IPS-NIHi11 (cell line): ENCODE data around the gene MYO5B.
"Not testable (repeated sequence)": the region's sequence is repeated elsewhere in the genome, so short reads cannot be mapped to it uniquely, and the experiment has no call there.

Experiments used
- DNase-seq: peaks from one replicate; pipeline ENCODE4 v3.0.0; 2012; ENCODE audit warnings: mixed read lengths, low spot score

The MYO5B gene

DNA sequence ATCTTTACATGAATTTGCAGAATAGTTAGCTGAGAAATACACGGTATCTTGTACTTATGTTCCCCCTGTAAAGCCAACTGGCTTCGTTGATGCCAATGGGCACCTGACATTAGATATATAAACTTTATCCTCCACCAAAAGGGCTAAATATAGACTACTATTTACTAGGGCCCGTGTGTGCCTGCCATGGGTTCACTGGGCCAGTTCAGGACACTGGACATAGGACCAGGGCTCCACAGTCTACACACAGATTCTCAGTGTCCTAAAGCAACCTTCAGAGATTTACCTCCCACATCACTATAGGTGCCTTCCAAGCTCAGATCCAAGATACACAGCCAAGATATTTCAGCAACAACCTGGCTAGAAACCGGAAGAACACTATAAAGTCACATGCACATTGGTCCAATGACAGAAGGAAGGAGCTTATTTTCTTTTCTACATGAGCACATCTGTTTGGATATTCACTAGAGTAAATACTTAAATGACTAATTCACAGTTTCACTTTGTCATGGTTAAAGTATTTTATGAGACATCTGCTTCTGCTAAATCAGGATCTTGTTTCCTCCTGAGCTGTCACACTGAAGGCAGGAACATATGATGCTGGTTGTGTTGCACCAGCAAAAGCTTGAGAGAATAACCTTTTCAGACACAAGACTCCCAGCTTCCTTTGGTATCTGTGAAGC lies 95.1 kb downstream of the MYO5B start:
- no peak for DNase-seq

GRCh38 chr18:50097702-50098101 lies 97.2 kb downstream of the MYO5B start:
- no peak for DNase-seq

GRCh38 chr18:50096766-50097435 lies 98.0 kb downstream of the MYO5B start:
- no peak for DNase-seq

DNA sequence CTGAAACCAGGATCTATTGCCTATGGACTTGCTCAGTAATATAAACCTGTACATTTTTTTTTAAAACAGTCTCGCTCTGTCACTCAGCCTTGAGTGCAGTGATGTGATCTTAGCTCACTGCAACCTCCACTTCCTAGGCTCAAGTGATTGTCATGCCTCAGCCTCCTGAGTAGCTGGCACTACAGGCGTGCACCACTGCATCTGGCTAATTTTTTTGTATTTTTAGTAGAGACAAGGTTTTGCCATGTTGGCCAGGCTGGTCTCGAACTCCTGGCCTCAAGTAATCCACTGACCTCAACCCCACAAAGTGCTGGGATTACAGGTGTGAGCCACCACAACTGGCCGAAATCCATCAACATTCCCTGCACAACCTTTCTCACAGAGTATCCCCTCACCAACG lies 100.2 kb downstream of the MYO5B start:
- DNase-seq: not testable (repeated sequence)

- no peak for DNase-seq
These were observed 100.7 kb downstream of the MYO5B start for GRCh38 chr18:50094221-50094773.

DNA sequence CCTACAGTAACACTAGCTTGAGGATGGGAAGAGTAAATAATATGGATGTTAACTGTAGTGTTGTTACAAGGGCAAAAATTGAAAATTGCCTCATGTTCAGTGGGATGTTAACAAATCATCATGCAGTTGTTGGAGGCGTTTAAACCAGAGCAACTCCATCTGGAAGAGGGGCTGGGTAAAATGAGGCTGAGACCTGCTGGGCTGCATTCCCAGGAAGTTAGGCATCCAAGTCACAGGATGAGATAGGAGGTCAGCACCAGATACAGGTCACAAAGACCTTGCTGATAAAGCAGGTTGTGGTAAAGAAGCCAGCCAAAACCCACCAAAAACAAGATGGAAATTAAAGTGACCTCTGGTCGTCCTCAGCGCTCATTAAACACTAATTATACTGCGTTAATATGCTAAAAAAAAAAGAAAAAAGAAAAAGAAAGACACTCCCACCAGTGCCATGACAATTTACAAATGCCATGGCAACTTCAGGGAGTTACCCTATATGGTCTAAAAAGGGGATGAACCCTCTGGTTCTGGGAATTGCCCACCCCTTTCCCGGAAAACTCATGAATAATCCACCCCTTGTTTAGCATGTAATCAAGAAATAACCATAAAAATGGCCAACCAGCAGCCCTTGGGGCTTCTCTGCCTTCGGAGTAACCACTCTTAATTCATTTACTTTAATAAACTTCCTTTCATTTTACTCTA lies 101.4 kb downstream of the MYO5B start:
- no peak for DNase-seq

DNA sequence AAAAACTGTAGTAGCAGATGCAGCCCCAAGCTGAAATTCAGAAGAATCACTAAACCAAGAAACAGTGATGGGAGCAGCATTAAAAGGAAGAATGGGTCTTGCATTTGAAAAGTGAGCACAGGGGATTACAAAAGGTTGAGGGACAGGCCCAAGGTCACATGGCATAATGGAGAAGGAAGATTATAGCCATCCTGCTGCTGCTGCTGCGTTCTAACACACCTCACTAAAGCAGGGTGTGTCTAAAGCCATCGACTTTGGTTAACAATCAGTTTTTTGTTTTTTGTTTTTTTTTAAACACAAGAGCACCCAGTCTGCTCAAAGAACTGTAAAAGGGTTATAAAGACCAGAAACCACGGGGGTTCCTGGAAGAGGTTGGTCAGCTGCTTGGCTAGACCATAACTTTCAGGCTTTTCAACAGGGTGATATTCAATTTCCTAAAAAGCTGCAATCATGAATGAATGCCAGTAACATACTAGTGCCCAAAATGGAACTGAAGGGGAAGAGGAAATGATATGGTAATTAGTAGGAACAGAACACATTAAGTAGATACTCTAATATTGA lies 102.6 kb downstream of the MYO5B start:
- peak; percentile 16 for DNase-seq

DNA sequence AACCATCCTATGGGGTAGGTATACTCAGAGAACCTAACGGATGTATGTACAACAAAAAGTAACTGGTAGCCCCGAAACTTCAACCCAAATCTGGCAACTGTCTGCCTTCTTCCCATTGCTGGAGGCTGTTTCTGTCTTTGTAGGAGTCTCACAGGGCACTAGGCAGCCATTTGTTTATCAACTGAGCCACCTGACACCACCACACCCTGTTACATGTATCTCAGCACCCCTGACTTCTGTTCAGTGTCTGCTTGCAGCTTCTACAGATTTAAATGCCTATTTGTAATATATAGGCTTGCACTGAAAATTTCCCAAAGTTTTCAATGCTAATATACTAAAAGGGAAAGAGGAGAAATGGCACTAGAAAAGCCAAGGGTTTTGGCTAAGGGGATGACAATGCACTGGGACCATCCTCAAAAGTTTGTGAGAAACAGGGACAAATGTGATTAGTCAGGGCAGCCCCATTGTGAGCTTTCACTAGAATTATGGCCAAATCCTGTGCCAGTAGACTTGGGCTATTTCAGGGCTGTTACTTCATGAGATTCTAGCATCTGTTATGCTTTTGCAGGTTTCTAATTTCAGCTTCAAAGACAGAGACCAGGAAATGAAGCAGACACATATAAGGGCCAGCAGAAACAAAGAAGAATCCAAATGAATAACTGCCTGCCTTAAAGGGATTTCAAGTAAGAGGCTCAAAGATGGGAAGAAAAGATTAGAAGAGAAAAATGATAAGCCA lies 103.3 kb downstream of the MYO5B start:
- DNase-seq: no peak

DNA sequence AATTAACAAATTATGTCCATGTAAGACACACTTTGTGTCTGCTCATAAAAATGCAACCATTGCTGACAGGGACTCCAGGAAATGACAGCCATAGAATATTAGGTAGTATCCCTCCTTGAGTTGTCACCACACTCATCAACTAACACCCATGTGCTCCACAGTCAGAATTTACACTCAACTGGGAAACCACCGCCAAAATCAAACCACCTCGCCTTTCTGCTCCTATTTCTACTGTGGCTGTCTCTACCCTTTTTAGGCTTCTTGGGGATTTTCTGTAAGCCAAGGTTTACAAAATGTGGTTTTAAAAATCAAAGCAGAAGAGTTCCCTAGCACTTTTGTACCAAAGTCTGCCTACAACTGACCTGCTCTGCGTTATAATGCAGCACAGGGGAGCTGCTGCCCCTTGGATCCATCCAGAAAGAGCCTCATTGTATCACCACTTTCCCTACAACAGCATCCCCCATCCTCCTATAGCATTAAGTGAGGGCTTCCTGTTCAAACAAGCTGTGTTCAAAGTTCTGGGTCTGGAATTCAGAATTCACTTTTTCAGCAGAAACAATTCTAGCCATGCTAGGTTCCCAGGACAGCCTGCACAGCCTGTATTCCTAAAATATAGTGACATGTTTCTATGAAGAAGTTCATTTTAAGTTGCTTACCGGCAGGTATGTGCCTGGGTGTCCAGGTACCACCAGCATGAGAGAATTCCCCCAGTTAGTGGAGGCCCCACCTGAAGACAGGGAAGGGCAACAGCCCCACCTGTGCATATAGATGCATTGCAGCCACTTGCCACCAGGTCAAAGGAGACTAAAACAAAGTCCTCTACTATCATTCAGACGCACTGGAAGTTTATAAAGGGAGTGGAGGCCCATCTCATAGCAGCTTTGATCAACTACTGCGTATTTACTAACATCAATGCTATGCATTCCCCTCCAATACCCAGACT lies 104.3 kb downstream of the MYO5B start:
- DNase-seq: no peak

GRCh38 chr18:50089702-50090101 lies 105.2 kb downstream of the MYO5B start:
- no peak for DNase-seq

GRCh38 chr18:50083708-50084107 lies 111.2 kb downstream of the MYO5B start:
- no peak for DNase-seq

- DNase-seq: no peak
These were observed 113.9 kb downstream of the MYO5B start for GRCh38 chr18:50080932-50081560.

DNA sequence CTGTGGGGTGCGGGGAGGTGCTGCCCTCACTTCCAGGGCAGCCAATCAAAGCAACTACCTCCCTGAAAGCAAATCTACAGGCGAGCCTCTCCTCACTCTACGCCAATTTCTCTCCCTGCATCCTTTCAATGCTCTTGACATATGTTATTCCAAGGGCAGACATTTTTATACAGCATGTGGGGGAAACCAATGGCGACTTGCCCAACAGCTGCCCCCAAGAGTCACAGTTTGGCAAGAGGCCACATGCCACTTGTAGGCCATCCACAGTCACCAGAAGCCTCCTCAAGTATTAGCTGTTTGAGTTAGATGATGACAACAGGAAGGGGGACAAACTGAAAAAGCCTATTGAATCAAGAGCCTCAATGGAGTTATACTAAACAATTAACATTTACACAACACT lies 114.6 kb downstream of the MYO5B start:
- DNase-seq: no peak

DNA sequence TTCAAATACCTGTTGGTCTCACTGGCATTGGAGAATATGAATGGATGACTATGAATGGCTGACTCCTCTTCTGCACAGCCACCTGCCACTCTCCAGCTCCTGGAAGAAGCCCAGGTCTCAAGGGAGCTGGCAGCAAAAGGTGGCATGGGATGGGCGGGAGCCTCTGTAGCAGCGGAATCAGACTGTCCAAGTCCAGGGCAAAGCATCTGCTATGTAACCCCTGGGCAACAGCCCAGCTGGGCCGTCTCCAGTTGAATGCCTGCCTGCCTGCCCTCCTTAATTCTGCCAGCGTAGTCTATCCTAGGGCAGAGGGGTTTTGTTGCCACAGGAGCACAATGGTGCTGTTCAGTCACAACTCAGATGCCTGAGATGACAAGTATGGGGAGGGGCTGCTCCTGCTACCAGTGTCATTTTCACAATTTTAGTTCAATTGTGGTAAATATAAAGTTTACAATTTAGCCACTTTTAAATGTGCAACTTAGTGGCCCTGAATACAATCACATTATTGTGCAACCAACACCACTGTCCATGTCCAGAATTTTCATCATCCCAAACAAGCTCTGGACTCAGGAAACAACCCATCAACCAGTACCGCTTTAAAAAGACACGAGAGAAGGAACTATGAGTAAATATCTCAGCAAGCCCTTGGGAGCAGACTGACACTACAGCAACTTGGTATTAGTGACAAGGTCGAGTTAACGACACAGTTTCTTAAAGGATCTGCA lies 115.2 kb downstream of the MYO5B start:
- no peak for DNase-seq

DNA sequence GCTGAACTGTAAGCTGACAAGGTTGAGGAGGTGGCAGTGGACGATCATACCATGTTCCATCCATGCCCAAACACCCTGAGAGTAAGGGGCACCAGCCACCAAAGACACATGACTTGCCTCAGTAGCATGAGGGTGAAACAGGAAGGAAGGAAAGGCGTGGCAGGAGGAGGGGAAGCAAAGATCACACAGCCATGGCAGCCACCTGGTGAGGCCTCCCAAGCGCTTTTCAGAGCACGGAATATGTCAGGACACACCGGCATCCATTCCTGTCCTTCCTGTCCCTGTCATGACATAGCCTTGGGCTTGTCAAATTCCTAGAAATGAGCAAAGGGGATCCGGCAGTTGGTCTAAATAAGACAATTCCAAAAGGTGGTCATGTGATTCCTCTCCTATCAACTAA lies 118.7 kb downstream of the MYO5B start:
- no peak for DNase-seq

- no peak for DNase-seq
These were observed 119.2 kb downstream of the MYO5B start for GRCh38 chr18:50075772-50076171.

DNA sequence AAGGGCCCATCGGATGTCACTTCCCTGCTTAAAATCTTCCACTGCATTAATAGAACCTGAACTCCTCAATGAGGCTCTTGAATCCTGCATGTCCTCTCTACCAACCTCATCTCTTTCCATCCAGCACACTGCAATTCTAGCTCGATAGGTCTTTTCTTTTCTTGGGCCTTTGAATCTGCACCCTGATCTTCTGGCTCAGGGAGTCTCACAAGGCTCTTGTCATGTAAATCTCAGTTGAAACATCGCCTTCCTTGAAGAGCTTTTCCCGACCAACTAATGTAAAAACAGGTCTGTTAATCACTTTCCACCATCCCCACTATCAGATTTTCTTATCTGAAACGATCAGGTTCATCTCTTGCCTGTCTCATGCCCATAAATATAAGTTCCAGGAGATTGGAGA lies 120.5 kb downstream of the MYO5B start:
- DNase-seq: no peak

- DNase-seq: no peak
These were observed 121.6 kb downstream of the MYO5B start for GRCh38 chr18:50073319-50073718.

- no peak for DNase-seq
These were observed 122.8 kb downstream of the MYO5B start for GRCh38 chr18:50072146-50072545.

DNA sequence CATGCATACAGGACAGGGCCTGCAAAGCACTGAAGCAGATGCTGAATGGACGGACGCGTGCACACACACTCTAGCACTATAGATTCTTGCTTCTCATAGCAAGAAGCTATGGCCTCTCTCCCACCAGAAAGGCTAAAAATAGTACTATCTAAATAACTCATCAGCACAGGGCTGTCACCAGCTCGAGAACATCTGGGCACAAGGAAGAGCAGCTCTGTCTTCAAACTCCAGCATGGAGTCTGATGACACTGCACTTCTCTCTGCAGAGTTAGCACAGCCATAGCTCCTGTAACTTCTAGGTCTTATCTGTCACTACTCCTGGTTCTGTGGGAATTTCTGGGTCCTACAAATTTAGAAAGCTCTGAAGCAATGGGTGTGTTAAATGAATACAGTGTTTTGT lies 123.5 kb downstream of the MYO5B start:
- no peak for DNase-seq
